HG03469 (cell line): ENCODE results near the gene NLRC5.
"Not testable (repeated sequence)": the region's sequence is repeated elsewhere in the genome, so short reads cannot be mapped to it uniquely, and the experiment has no call there.

Experiments used
- ATAC-seq: cut with Tn5 transposase; IDR thresholded peaks from one replicate; pipeline ENCODE4 v1.9.1; 2021; ENCODE audit warnings: mild to moderate bottlenecking, moderate library complexity, moderate number of reproducible peaks; ENCODE audit not compliant: unreplicated experiment

The NLRC5 gene

DNA sequence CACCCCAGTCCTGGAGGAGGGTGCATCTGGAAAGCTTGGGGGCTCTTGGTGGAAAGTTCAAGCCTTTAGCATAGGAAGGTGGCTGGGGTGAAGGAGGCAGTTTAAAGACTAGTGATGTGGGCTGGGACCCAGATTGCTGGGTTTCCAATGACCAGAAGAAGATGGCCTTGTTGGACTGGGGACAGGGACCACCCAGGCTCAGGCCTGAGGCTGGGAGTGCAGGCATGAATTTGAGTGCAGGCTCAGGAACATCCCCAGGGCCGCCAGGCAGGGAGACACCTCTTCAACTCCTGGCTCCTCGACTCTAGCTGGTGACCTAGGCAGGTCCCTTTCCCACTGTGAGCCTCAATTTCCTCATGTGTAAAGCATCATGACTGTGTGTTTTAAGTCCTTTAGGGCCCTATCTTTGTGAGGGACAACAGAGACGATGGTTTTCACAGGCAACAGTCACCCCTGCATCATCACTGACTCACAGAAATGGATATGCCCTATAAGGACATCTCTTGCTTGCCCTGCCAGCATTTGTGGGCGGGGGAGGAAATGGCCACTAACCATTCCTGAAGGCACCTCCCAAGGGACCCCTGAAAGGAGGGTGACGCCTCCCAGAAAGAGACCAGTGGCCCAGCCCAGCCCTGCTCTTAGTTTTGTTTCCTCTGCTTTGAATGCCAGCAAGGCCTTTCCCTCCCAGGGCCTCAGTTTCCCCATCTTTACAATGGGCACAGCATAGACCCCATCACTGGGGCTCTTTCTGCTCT is 11.1 kb downstream of the NLRC5 start:
- ATAC-seq, result no peak

DNA sequence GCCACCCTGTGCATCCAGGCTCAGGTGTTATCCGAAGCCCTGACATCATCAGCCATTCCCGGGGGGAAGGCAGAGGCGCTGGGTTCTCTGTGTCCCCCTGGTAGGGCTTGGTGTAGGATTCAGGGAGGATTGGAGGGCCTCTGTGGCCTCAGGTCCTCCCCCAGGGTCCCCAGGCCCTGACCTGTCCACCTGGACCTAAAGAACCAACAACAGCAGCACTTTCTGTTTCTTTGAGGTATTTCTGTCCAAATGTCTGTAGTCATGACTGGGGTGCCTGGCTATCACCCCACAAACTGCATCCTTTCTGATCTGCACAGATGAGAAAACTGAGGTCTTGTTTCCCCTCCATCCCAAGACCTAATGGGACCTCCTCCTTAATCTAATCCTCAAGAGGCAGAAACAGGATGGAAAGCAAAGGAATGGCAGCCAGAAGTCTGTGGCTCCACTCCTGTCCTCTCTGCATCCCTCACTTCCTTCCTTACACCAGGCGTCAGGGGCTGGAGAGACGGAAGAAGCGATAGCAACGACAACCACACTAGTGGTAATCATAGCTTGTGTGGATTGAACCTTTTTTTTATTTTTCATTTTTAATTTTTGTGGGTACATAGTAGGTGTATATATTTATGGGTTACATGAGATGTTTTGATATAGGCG is 11.8 kb downstream of the NLRC5 start:
- no peak for ATAC-seq

DNA sequence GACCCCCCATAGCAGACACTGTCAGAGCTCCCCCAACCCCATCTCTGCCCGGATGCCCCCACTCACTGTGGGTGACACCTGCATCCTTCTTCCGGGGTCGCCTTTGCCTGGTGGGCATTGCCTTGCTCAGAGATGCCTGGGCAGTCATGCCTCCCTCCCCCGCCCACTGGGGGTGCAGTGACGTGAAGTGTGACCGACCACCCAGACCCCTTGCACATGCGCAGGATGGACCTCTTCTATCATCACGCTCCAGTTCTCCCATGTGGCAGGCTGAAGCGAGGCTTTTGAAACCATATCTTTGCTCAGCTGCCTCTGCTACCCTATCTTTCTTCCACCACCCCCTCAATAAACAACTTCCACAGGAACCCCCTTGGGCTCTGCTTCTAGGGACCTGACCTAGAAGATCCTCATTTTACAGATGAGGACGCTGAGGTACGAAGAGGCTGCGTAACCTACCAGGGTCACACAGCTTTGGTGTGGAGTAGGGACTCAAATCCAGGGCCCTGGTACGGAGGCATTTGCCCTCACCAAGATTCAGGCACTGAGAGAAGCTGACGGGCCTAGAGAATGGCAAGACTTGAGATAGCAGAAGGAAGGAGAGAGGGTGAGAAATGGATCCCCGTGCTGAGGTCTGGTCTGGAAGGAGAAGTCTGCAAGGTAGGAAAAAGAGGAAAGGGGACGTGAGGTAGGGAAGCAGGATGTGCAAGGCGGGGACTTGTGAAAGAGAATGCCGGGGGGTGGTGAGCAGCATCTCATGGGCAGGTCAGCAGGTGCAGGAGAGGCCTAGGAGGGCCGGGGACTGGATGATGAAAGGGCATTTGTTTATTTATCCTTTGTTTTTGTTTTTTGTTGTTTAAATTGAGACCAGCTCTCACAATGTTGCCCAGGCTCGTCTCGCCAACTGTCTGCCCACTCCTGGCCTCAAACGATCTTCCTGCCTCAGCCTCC is 14.4 kb downstream of the NLRC5 start:
- ATAC-seq, result no peak

DNA sequence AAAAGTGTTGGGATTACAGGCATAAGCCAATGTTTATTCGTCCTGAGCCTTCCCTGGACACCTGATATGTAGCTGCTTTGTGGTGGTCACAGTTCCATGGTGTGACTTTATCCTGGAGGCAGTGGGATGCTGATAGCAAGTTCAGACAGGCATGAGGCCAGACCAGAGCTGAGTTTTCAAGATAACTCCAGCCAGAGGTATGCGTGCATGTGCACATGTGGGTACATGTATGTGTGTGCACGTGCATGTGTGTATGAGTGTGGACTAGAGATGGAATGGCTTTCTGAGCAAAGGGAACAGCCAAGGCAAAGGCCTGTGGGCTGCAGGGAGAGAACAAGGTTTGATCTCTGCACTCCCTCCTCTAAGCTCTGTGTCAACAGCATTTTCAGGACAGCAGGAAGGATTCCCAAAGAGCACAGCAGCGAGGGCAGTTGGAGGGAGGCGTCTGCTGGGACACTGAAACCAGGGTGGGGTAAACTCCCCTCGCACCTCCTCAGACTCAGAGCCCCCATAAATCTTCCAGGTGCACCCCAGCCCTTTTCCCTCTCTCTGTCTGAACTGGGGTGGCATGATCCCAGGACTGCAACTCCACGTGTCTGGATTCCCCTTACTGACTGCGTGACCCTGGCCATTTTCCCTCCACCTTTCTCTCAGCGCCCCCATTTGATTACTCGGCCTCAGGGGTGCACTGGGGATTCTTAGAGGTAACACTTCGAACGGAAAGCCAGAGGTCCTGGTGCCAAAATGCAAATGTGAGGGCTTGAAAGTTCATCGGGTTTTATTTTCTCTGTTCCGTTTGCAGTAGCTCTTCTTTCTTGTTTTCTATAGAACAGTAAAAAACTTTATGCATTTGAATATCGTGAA is 15.3 kb downstream of the NLRC5 start:
- no peak for ATAC-seq

DNA sequence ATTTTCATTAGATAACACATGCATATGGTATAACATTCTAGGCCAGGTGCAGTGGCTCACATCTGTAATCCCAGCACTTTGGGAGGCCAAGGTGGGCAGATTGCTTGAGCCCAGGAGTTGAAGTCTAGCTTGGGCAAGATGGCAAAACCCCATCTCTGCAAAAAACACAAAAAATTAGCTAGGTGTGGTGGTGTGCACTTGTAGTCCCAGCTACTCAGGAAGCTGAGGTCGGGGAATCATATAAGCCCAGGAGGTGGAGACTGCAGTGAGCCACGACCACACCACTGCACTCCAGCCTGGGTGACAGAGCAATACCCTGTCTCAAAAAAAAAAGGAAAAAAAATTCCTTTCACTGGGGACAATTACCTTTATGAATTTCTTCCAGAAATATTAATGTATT is 16.2 kb downstream of the NLRC5 start:
- not testable (repeated sequence) for ATAC-seq

DNA sequence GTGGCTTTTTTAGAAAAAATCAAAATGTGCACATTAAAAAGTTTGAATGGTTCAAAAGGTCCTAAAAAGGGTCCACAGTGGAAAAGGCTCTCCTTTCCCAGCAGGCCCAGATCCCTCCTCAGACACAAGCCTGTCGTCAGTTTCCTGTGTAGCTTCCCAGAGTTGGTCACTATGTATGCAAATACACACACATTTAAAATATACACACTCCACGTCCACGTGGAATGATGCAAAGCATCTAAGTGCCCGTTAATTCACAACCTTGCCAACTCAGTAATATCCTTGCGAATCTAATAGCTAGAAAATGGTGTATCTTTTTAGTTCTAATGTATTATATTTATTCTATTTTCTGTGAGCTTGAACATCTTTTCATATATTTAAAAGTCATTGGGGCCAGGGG is 17.7 kb downstream of the NLRC5 start:
- no peak for ATAC-seq

DNA sequence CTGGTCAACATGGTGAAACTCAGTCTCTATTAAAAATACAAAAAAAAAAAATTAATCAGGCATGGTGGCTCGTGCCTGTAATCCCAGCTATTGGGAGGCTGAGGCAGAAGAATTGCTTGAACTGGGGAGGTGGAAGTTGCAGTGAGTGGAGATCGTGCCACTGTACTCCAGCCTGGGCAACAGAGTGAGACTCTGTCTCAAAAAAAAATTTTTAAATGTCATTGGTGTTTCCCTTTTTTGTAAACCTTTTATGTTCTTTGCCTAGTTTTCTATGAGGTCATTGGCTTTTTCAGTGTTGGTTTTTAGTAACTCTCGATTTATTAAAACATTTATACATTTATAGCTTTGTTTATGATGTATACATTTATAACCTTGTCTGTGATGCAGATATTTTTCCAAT is 18.2 kb downstream of the NLRC5 start:
- no peak for ATAC-seq

DNA sequence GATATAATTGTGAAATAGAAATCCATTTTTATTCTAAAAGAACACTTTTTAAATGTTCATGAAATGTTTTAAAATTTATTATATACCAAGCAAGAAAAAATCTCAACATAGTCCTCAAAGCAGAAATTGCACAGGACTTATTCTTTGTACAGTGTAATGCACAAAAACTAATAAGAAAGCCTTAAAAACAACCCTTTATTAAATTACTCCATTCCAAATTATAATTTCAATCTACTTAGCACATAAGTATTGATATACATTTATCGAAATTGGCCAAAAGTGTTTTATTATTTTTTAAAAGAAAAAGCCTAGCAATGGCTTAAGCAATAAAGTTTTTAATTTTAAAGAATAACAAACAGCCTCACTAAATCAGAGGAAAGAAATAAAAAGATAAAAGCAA is 19.1 kb downstream of the NLRC5 start:
- no peak for ATAC-seq

DNA sequence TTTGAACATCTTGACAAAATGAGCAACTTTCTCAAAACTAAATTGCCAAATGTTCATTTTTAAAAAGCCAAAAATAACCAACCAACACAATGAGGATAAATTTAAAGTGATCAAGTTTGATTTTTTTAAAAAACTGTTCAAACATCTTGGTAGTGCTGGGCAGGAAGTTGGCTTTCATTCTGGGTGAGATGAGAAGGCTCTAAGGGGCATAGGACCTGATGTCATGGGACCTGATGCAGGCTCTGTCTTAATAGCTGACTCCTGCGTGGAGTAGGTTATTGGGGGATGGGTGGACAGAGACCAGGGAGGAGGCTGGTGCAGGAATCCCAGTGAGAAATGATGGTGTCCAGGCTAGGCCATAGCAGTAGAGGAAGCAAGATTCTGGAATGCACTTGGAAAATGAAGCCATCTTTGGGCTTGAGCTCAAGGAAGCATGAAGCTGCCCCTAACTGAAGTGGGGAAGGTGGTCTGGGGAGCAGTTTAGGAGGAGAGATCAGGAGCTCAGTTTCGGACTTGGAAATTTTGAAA is 20.4 kb downstream of the NLRC5 start:
- ATAC-seq, result no peak

DNA sequence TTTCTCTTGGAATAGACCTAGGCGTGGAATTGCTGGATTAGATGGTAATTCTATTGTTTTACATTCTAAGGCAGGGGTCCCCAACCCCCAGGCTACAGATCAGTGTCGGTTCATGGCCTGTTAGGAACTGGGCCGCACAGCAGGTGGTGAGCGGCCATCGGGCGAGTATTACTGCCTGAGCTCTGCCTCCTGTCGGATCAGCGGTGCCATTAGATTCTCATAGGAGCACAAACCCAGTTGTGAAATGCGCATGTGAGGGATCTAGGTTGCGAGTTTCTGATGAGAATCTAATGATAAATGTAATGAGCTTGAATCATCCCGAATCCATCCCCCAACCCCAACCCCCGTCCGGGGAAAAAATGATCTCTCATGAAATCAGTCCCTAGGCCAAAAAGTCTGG is 23.0 kb downstream of the NLRC5 start:
- ATAC-seq, result no peak

DNA sequence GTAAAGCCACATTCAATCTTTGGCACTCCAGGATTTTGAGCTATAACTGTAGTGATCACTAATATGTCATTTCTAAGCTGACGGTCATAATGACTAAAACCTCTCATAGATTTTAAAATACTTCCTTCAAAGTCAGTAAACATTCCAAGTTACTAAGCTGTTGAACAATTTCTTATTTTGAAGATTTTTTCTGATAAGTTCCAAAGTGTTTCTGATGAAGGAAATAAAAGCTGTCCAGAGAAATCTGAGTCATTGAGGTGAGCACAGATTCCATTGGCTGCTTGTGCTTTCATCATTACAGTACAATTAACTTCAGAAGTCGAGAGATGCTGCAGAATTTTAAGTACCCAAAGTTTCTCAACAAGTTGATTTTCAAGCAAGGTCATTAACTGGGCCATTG is 23.9 kb downstream of the NLRC5 start:
- no peak for ATAC-seq

DNA sequence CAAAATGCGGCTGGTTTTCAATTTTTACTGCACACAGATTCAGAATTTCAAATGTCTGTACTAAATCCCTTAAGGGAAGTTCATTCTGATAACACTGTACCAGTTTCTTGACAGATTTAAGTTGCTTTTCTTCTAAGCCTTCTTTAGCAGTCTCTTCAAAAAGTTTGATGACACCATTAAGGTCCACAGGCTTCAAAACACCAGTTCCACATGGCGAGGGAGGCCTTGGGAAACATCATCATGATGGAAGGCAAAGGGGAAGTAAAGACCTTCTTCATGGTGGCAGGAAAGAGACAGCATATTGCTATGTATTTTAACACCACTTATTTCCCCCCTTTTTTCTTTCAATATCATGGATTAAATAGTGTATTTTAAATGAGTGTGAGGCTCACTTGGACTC is 24.5 kb downstream of the NLRC5 start:
- ATAC-seq, result no peak

DNA sequence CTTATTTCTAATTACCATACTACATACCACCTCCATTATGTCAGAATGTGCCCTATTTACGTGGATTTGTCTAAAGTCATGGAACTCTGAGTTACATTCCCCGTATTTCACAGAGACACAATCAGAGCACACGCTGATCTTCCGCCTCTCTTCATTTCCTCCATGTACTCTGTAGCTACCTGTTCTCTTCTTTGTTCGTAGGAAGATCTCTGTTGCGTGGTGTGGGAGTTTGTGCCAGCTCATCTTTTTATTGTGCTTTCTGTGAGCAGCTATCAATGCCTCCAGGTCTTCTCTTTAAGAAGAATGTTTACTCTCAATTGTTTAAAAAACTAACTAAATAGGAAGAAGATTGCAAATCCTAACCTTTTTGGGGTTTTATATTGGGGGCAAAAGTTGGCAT is 26.9 kb downstream of the NLRC5 start:
- ATAC-seq, result no peak

DNA sequence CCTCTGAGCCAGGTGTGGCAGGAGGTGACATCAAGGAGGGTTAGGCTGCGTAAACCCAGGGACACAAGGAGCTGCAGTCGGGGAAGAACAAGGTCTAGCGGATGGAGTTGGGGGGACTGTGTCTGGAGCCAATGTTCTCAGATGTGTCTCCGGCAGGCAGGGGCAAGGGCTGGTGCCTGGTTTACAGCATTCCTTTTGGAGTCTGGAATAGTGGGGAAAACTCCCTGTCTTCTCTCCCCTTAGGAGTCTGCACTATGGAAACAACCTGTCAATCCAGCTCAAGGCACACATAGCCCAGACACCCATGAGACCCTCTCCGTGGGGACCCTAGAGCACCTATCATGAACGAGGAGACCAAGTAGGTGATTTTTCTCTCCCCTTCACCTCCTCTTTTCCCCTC is 27.5 kb downstream of the NLRC5 start:
- ATAC-seq, result no peak

DNA sequence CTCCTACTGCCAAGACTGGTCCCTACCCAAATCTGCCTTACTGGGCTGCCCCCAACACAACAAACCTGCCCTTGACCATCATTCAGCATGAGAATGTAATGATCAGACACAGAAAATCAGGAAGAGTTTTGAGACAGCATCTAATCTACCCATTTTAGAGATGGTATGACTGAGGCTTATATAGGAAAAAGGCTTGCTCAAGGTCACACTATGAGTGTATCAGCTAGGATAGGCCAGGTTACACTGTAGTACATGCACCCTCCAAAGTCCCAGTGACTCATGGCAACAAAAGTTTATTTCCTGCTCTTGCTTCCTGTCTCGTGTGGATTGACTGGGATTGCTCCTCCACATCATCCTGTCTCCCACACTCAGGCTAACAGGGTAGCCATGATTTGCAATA is 27.9 kb downstream of the NLRC5 start:
- no peak for ATAC-seq

DNA sequence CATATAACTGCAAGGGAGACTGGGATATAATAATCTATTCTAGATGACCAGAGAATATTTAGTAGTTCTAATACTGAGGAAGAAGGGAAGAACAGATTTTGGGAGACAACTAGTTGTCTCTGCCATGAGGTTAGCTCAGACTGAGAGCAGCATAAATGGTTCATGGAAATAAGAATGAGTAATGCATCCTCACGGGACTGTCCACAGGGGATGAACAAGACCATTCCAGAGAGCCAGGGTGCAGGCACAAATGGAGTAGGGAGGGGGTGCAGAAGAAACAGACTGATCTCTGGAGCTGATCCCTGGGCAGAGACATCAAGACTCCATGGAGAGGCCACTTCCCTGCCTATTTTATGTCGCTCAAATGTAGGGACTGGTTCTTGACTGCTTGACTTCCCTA is 30.4 kb downstream of the NLRC5 start:
- no peak for ATAC-seq

DNA sequence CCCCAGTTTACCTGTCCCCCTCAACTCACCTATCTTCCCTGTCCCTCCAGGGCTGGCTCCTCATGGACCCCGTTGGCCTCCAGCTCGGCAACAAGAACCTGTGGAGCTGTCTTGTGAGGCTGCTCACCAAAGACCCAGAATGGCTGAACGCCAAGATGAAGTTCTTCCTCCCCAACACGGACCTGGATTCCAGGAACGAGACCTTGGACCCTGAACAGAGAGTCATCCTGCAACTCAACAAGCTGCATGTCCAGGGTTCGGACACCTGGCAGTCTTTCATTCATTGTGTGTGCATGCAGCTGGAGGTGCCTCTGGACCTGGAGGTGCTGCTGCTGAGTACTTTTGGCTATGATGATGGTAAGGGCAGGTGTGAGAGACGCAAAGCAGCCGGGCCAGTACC is 31.3 kb downstream of the NLRC5 start:
- no peak for ATAC-seq

DNA sequence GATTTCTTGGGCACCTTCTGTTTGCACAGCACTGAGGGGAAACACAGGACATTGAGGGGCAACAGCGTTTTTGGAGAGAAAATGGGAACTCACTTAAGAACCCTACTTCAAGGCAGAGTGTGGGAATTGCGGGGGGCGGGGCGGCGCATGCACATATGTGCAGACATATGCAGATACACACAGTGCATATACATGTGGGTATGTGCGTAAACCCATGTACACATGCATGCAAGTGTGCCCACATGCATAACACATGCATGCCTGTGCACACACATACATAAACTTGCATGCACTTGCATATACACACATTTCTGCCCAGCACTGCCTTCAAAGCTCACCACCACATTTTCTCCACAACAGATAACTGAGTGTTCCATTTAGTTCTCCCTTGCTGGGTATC is 32.4 kb downstream of the NLRC5 start:
- ATAC-seq, result no peak

DNA sequence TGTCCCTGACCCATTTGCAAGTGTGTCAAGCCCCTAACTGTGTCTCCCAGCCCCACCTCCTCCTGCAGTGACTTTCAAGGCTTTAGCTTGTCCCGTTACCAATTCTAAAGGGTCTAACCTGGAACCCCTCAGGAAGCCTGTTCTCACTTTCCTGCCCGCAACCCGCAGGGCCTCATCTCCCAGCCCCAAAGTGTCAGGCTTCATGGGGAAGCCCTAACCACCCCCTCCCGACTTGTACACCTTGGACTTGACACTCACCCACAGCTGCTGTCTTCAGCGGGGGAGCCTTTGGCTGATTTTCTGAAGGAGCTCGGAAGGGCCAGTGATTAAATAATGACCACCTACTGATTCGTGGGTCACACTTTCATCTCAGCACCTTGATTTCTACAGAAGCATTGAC is 33.1 kb downstream of the NLRC5 start:
- ATAC-seq, result no peak

DNA sequence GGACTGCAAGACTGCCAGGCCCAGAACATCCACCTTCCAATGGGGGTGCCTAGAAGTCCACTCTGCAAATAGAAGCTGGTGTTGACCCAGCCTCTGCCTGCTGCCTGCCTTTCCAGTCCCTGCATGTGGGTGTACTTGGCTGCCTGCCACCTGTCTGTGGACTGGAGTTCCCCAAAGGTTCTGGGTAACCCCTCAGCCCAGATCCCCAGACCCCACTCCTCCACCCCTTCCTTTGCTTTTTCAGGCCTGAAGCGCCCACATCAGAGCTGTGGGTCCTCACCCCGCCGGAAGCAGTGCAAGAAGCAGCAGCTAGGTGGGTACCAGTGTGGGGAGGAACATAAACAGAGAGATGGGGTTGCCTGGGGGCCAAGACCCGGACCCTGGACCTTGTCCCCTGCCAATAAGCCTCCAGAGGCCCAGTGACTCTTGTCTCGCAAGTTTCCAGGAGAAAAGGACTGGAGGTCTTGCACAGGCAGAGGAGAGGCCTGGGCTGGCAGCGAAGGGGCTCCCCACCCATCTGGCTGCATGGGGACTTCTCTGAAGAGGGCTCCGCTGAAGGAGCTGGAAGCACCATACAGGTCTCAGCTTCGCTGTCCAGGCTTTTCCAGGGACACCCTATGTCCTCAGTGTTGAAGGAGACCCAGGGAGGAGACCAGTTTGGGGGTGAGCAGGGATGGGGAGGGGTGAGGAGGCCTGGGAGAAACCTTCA is 34.3 kb downstream of the NLRC5 start:
- no peak for ATAC-seq
